Activated T-cell treated with anti-CD3 and anti-CD28 coated beads, Interleukin-2, amount 50 U/mL, for 48 hours (primary cell): ENCODE data around the gene RAB15.
"Not testable (repeated sequence)": the region's sequence is repeated elsewhere in the genome, so short reads cannot be mapped to it uniquely, and the experiment has no call there.

Experiments used
- DNase-seq, 2 experiments: peaks; one replicate each; pipeline ENCODE4 v3.0.0-alpha.2; 2020

Gene RAB15

GRCh38 chr14:64937171-64937820, 34.8 kb downstream of the RAB15 start:
- no peak for DNase-seq

- DNase-seq = no peak
Observed at GRCh38 chr14:64935508-64935907, 36.6 kb downstream of the RAB15 start.

DNA sequence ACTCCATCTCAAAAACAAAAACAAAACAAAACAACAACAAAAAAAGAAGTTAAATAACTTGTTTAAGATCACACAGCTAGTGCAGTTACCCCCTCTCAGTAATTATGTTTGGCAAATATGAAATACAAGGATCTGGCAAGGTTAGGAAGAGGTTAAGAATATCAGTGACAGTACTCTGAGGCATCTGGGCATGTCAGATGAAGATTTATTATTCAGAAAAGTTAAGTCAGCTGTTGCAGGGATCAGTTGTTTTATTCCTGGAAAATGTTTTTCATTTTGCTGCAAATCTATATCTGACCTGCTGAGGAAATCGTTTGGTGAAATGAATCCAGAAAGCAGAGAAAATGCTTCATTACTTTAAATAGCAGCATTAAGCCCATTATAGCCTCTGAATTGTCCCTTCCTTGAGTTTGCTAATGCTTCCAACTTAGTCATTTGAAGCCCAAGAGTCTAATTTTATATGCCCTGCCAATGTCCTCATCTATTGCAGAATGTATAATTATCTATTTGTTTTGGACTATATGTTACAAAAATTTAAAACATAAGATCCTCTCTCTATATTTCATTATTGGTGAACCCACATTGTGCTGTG, 37.7 kb downstream of the RAB15 start:
- no peak for DNase-seq

GRCh38 chr14:64932231-64932630, 39.9 kb downstream of the RAB15 start:
- DNase-seq = no peak

GRCh38 chr14:64931123-64931522, 41.0 kb downstream of the RAB15 start:
- DNase-seq = no peak

DNA sequence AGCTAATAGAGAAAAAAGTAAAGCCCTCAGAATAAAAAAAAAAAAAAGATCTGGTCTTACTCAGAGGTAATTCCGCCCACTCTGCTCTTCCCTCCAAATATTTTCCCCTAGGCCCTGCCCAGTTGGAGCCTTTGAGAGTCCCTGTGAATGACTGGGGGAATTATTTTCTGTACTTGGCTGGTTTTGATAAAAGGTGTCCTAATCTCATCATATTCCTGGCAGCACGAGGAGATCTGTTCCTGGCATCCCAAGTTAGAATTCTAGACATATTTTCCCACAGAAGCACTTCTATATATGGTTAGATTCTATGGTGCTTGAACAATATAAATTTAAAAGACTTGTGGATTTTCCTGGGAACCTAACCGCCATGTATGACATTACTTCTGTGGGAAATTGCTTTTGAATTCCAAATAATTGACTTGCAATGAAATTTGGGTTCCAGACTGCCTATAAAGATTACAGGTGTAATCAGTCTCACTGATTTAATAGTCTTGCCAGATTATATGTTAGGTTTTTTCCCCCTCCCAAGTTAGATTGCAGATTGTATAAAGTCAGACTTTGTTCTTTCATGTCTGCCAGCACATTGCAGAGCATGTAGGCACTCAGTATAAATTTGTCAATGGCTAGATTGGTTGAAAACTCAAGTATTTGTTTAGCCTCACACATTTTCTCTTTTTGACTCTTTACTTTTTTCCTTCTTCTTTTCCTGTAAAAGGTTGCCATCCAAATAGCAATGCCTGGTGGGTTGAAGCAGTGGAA, 41.9 kb downstream of the RAB15 start:
- DNase-seq = no peak

DNA sequence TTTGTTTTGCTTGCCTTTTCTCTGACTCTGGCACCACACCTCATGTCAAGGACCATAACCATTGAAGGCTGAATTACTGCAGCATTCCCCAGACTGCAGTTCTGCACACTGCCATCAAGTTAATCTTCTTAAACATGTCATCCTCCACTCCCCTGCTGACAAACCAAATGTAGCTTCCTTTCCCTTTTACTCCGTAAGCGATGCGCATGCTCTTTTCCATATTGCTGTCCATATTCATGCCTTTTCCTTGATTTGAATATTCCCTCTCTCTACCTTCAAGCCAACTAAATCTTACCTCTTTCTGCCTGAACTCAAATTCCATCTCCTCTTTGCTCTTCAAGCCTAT, 43.1 kb downstream of the RAB15 start:
- no peak for DNase-seq

DNA sequence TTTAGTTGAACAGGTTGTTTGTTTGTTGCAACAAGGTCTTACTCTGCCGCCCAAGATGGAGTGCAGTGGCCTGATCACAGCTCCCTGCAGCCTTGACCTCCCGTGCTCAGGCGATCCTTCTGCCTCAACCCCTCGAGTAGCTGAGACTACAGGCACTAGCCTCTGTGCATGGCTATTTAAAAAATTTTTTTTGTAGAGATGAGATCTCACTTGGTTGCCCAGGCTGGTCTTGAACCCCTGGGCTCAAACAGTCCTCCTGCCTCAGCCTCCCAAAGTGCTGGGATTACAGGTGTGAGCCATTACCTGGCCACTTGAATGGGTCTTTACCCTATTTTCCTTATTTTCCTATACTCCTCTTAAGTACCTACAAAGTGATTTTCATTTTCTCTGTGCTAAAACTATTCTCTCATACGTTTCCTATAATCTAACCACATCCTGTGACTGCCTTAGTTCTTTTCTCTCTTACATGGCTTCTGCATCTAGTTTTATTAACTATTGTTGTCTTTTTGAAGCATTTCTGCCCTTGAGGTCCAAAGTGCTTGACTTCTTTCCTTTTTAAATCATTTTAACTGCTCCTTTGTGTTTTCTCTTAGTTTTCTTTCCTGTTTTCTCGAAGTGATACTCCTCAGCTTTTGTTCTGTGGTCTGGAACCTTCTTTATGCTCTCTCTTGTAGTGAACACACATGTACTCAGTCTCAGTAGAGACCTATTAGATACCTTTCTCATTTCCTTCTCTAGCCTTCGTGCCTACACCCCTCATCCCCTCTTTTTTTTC, 43.7 kb downstream of the RAB15 start:
- no peak for DNase-seq

GRCh38 chr14:64927031-64927430, 45.1 kb downstream of the RAB15 start:
- DNase-seq = no peak

- DNase-seq = no peak
Observed at GRCh38 chr14:64926398-64926995, 45.6 kb downstream of the RAB15 start.

GRCh38 chr14:64923015-64923414, 49.1 kb downstream of the RAB15 start:
- no peak for DNase-seq

DNA sequence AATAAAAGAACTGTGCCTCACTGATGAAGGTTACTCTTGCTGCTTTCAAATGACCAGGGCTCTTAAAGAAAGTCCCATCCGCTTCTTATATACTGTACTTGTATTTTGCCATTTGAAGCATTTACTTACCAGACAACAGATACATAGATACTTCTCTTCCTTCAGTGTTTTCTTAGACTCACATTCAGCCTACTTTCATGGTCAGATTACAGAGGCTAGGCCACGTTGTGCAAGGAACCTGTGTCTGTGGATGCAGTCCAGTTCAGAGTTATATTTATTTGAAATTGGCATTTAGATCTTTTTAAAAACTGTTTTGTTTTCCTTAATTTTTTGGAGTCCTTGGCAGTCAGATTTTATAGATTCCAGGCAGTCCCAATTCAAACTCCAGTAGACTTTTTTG, 51.7 kb downstream of the RAB15 start:
- DNase-seq = no peak

- DNase-seq = no peak
Observed at GRCh38 chr14:64919618-64920017, 52.5 kb downstream of the RAB15 start.

DNA sequence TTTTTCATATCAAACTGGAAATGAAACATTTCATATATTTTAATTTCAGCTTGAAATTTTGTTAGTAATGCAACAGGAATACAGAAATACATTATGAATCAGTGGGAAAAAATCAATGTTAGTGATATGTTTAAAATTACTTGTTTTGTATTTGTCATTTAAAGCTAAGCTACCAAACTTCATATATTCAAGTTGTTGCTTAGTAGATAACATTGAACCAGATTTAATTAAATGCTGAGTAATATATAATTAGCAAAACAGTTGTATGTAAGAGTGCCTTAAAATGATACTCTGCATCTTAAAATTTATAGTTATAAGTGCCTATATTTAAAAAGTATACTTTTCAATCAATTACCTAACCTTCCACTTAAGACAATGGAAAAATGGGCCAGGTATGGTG, 52.9 kb downstream of the RAB15 start:
- DNase-seq = no peak

DNA sequence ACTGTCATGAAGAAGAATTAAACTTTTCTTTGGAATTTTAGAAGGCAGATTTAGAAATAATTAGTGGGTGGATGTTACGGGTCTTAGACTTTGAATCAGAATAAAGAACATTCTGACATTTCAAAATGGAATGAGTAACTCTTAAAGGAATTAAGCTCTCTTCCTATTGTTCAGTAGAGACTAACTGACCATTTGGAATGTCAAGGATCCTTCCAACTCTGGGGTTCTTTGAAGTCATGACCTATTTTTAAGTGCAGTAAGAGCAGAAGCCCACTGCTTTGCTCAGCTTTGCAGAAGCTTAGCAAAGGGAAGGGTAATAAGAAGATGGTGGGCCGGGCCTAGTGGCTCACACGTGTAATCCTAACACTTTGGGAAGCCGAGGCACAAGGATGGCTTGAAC, 53.9 kb downstream of the RAB15 start:
- DNase-seq = no peak

DNA sequence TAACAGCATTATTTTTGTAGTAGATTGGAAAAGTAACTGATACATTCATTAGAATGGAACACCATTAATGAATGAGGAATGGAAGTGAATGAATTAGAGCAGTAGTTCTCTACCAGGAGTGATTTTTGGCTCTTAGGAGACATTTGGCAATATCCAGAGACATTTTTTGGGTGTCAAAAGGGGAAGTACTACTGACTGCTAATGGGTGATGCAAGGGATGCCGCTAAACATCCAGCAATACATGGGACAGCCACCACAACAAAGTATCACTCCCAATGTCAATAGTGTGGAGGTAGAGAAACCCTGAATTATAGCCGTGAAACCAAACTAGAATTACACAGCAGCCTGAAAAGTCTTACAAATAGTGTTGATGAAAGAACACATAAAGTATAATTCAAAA, 56.3 kb downstream of the RAB15 start:
- no peak for DNase-seq

- no peak for DNase-seq
Observed at GRCh38 chr14:64915029-64915424, 57.1 kb downstream of the RAB15 start.

- peak; percentile 98 for DNase-seq
Observed at GRCh38 chr14:64914237-64915028, 57.7 kb downstream of the RAB15 start, which contains the start of gene CHURC1. Gene CHURC1, plus strand, starts transcription at chr14:64914455. Its CDS starts 41 bp downstream, at chr14:64914496.

DNA sequence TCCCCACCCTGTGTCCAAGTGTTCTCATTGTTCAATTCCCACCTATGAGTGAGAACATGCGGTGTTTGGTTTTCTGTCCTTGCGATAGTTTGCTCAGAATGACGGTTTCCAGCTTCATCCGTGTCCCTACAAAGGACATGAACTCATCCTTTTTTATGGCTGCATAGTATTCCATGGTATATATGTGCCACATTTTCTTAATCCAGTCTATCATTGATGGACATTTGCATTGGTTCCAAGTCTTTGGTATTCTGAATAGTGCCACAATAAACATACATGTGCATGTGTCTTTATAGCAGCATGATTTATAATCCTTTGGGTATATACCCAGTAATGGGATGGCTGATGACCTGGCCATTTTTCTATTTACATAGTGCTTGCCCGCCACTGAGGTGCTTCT, 58.7 kb downstream of the RAB15 start:
- not testable (repeated sequence) for DNase-seq

DNA sequence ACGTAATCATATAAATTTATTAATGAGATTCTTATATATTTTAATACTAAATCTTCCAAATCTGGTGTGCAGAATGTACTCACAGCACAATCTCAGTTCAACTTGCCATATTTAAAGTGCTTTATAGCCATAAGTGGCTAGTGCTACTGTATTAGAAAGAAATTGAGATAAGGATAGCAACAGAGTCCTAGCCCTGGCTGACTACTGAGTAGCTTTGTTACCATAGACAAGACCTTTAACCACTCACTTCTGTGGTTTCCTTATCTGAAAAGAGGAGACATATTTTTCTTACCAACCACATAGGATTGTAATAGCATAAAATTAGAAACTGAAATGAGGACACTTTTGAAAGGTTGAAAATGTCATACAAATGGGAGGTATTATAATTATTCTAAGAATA, 59.9 kb downstream of the RAB15 start:
- no peak for DNase-seq

DNA sequence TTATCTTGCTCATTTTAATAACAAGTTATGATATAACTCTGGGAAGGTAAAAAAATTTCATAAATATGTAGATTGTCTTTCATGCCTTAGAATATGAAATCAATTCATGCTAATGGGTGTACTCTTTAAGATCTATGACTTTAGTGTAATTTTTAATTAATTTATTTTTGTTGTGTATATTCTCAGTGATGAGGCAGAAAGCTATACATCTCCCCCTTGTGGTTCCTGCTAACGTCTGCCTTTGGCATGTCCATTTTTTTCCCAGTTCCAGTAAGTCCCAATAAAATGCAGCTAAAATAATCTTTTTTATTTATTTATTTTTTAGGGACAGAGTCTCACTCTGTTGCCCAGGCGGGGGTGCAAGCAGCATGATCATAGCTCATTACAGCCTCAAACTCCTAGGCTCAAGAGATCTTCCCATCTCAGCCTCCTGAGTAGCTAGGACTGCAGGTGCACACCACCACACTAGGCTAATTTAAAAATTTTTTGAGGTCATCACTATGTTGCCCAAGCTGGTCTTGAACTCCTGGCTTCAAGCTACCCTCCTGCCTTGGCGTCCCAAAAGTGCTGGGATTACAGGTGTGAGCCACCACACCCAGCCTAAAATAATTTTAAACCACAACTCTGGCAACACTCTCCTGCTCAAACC, 61.2 kb downstream of the RAB15 start:
- DNase-seq = no peak

- no peak for DNase-seq
Observed at GRCh38 chr14:64906022-64906421, 66.1 kb downstream of the RAB15 start.
